Activated CD8-positive, alpha-beta memory T cell treated with anti-CD3 and anti-CD28 coated beads, Interleukin-2, amount 50 U/mL, for 1 hour (primary cell): ENCODE data around the gene FAM167B.

Experiments
- DNase-seq: peaks from one replicate; pipeline ENCODE4 v3.0.0-alpha.2; 2020; ENCODE audit errors: extremely low read depth

Gene FAM167B

DNA sequence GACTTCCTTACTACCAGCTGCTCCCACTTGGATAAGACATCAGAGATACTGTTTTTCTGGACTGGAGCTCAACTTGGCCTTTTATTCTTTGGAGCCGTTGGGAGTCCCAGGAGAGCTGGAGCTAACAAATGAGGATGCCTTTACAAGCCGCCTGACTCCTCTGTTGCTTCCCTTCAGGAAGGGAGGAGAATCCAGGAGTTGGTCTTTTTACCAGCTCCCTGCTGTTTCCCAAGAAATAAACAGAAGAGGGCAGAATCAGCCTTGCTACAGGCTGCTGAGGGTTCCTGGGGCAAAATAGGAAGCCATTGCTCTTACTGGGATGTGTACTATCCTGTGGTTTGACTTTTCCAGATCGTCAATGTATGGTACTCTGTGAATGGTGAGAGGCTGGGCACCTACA, 23.3 kb upstream of the FAM167B start:
- no peak for DNase-seq

DNA sequence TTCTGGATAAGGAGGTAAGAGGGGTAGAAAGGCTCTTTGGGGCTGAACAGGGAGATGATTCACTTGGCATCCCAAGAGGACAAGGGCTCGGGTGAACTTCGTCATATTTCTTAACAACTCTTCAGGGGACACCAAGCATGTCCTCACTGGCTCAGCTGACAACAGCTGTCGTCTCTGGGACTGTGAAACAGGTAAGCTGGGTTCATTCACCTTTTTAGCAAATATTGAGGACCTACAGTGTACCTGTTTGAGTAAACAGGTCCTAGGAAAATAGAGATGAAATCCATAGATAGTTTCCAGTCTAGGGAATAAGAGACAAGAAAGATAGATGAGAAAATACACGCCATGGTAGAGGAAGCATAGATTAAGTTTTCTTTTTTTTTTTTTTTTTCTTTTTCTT, 22.7 kb upstream of the FAM167B start:
- DNase-seq: no peak

DNA sequence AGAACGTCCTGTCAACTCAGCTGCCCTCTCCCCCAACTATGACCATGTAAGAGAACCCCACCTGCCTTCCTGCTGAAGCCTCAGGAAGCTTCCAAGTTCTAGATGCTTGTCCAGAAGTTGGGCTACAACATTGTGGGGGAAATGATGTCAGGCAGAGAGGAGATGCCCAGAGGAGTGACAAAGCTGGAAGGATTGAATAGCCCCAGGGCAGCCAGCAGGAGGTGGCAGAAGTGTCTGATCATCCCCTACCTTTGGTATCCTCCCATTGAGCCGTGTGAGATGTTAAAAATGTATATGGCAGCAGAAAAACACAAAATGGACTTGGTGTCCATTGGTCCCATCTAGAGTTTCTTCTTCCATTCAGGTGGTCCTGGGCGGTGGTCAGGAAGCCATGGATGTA, 18.3 kb upstream of the FAM167B start:
- DNase-seq: no peak

DNA sequence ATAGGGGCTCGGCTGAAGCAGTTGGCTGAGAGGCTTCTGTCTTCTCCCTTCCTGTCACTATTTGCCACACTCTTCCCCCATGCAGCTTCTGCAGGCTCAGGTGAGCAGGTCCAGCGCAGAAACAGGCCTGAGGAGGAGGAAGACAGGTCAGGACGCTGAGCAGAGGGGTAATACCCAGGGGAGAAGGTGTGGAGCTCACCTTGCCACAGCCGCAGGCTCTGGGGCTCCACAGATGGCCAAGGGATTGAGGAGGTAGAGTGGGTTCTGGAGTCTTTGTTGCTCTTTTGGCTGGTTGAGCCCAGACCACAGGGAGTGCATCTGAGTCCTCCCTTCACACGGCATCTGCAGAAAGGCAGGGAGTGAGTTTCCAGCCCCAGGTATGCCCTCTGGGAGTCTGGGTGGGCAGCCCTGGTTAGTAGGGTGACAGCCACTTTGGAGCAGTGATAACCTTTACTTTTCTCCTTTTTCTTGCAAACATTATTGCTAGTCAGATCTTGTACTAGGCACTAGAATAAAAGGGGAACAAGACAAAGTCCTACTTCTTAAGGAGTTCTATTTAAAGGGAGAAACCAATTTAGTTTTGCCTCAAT, 15.1 kb upstream of the FAM167B start:
- no peak for DNase-seq

DNA sequence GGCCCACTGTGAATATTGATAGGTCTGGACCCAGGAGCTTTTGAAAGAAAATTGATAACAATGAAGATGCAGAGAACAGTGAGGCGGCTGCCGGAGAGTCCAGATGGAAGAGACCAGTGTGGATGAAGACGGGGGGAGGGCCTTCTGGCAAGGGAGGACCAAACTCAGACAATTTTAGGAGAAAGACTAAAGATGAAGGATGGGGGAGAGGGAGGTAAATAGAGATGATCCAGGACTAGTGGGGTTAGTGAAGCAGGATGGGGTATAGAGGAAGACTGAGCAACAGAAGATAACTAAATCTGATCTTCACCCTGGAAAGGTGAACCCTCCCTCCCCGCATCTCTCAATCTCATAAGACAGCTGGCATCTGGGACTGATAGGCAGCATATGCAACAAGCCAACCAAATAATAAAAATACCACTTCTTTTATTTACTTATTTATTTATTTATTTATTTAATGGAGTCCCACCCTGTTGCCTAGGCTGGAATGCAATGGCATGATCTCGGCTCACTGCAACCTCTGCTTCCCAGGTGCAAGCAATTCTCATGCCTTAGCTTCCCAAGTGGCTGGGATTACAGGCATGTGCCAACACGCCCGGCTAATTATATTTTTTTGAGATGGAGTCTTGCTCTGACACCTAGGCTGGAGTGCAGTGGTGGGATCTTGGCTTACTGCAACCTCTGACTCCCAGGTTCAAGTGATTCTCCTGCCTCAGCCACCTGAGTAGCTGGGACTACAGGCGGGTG, 14.3 kb upstream of the FAM167B start:
- DNase-seq: no peak

DNA sequence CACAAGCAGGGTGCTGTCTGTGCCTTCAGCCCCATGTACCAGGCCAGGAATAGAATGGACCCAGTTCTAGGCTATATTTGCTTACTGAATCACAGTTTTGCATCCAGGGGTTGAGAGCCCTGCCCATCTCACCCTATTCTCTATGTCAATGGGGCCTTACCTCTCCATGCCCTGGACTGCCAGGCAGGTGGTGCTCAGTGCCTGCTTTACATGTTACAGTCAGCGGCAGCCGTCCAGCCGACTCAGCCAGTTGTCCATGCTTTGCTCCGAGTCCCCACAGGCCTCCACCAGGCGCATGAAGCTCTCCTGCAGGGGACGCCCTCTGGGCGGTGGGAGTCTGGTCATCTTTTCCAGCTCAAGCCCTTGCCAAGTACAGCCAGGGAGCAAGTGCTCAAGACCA, 12.2 kb upstream of the FAM167B start:
- DNase-seq: no peak

DNA sequence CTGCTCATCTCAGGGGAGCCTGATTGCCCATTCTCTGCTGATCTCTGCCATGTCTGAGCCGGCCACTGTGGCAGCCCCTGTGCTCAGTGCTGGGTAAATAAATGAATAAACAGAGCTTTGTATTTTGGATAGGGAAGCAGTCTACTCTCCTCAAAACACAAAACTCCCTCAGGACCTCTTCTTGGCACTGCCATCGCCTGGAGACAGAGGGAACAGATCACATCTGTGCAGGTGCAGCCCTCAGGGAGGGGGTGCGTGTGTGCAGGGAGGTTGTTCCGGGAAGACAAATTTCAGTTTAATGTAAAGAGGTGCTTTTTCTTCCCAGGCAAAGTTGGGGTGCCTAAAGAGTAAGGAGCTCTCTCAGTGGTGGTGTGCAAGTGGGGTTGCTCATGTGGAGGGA, 7.7 kb upstream of the FAM167B start:
- no peak for DNase-seq

DNA sequence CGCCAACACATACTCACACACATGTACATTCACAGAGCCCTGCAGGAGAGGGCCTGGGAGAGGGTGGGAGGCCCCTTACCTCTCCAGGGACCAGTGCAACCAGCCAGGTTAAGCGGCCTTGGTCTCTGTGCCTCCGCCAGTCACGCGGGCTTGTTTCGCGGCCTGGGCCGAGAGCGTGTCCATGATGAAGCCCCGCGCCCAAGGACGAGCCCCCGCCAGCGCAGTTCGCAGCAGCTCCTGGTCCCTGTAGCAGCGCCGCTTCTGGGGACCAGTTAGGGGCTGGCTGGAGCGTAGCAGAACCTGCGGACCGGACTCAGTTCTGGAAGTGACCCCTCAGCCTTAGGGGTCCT, 7.3 kb upstream of the FAM167B start:
- DNase-seq: no peak

DNA sequence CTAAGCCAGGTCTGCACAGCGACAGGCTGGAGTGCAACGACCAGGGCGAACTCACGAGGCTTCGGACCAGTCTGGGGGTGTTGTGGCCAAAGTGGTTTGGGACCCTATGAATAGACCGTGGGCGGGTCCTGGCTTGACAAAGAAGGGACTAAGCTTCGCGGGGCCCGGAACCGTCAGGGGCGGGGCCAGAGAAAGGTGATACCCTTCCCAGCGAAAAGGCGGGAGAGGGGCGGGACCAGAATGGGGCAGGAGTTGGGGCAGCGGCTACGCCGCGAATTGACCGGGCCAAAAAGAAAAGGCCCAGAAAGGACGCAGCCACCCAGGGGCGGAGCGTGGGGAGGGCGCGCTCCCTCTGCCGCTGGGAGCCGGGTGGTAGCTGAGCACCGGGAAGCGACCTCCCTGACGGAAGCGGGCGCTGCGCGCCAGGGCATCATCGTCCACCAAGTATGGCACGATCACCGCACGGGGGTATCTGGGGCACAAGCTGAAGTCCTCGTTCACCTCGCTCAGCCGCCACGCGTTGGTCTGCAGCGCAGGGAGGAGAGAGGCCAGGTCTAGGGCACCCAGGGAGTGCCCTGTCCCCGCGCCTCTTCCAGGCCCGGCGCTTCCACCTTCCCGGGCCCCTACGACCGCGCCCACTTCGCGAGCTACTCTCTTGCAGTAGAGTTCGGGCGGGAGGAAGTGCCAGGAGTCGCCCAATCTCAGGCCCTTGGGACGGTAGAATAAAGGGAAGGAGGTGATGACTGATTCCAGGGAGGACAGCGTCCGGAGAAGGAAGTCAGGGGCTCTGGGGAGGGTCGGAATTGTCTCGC, 6.7 kb upstream of the FAM167B start:
- DNase-seq: no peak

DNA sequence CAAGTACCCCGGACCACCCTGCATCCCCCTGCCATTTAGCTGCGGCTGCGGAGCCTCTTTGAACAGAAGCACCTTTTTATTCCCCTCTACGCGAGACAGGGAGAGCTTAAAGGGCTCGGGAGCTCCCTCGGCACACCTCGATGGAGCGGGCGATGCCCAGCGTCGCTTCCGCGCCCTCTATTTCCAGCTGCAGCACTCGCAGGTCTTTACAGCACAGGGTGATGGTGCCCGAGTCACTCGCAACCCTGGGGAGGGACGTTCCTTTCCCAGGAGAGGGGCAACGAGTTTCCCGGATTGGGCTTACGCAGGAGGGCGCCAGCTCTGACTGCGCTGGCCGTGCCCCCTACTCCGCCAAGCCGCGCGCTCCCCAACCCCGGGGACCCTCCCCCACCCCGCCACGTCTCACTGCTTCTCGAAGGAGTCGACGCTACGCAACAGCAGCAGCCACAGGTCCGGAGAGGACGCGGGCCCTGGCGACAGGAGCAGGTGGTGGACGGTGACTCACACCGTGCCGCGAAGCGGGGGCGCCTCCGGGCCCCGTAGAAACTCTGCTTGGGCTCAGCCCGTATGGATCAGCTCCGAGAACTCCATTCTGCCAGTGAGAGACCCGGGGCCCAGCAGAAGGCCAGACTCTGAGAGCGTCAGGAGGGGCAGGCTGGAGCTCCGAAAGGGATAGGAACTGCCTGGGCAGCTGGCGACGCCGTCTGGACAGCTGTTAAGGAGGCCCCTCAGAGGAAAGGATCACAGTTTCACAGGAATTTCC, 5.8 kb upstream of the FAM167B start:
- DNase-seq: no peak

DNA sequence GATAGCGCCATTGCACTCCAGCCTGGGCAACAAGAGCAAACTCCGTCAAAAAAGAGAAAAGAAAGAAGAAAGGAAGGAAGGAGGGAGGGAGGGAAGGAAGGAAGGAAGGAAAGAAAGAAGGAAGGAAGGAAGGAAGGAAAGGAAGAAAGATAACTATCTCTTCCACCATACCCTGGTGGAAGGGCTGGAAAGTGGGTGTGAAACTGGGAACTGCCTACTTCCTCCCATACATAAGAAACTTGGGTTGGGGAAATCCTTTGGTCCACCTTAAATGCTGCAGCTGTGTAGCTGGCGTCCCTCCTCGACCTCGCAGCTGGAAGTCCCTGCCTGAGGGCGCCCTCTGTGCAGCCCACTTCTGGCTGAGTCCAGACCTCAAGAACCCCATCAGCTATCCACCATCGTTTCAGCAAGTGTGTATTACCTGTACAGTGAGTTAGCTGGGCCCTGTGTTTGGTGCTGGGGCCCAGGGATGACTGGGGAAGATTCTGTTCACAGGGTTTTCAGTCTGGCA, 4.6 kb upstream of the FAM167B start:
- DNase-seq: no peak

DNA sequence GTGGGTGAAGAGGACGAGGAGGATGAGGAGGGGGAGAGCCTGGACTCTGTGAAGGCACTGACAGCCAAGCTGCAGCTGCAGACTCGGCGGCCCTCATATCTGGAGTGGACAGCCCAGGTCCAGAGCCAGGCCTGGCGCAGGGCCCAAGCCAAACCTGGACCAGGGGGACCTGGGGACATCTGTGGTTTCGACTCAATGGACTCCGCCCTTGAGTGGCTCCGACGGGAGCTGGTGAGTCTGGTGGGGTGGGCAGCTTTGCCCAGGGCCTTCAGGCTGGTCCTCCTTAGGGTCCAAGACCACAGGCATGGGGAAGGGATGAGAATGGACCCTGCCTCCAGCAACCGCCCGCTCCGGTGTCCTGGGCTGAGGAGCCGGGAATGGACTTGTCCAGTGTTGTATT, 430 bp downstream of the FAM167B start:
- no peak for DNase-seq

DNA sequence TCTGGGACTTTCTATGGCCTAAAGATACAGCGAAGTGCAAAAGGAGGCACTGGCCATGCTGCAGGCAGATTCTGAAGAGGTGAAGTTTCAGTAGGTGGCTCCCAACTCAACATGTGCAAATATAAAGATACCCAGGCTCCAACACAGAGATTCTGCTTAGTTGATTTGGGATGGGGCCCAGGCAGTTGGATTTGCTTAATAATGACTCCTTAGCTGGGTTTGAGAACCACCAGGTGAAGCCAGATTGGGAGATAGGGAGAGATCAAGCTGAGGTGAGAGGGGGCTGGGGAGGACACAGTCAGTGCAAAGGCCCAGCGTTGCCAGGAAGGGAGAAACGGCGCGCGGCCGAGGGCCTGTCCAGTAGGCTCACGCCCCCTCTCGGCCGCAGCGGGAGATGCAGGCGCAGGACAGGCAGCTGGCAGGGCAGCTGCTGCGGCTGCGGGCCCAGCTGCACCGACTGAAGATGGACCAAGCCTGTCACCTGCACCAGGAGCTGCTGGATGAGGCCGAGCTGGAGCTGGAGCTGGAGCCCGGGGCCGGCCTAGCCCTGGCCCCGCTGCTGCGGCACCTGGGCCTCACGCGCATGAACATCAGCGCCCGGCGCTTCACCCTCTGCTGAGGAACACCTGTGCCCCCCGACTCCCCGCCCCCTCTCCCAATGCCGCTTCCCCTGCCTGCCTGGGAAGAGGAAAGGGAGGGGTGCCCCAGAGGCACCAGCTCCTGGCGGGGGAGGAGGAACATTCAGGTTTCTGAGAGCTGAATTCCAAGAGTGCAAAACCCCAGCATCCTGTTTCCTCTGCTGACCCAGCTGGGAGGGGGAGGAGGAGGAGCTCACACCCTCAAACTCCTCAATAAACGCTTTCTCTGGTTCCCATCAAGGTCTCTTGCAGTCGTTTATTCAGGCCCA, 1.2 kb downstream of the FAM167B start:
- no peak for DNase-seq

DNA sequence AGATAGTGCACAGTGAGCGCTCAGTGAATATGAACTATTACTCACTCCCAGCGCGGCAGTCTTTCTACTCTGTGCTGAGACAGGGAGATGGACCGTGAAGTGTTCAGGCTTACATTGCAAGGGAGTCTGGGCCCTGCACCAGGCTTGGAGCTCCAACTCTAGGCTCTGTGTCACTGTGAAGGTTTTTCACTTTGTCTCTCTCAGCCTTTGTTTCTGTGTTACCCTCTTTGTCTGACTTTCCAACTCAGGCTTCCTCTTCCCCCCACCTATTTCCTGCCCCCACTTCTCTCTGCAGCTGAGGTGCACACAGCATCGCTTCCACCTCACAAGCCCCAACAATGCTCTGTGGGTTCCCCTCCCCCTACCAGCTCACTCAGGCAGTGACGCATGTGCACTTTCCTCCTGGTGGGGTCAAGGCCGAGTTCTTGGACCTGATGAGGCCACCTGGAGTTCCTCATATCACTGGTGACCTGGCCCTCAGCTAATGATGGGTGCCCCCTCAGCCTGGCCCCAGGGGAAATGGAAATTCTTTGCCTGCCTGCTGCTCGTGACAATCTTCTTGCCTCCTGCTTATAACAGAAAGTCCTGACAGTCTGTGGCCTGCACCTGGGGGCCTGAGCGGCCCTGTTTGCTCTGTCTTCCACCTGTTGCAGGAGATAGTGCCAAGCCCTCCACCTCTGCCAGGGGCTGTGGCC, 3.0 kb downstream of the FAM167B start:
- peak; percentile 79 for DNase-seq

DNA sequence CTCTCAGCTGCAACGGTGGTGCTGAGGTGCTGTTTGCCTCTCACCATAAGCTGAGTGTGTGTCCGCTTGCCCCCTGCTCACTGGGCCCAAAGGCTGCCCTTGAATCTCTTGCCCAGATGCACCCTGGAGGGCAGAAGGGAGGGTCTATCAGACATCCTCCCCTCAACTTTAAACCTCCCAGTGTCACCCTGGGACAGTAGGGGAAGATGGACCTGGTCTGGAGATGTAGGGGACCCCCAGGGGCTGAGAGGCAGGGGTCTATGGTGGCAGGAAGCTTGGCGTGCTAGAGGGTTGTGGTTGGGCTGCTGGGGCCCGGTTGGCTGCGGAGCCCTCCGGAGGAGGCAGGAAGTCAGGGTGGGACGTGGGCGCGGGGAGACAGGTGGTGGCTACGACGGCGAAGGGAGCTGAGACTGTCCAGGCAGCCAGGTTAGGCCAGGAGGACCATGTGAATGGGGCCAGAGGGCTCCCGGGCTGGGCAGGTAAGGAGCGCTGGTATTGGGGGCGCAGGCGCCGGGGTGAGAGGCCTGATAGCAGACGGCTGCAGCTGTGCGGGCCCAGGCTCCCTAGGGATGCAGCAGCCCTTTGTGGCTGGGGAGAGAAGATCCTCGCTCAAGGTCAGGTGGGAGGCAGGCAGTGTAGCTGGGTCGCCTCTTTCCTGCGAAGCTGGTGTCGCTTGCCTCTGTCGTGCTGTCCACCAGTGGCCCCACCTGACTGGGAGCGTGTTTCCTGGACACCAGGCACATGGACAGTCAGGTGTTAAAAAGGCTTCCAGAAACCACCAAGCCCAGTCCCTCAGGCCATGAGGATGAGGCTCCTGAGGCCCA, 4.1 kb downstream of the FAM167B start, which contains the start of gene LCK:
Gene LCK, plus strand, starts transcription at position 373 of the 824 bp plus-strand sequence. CDS start 23,065 bp downstream, outside the sequence.
- no peak for DNase-seq

DNA sequence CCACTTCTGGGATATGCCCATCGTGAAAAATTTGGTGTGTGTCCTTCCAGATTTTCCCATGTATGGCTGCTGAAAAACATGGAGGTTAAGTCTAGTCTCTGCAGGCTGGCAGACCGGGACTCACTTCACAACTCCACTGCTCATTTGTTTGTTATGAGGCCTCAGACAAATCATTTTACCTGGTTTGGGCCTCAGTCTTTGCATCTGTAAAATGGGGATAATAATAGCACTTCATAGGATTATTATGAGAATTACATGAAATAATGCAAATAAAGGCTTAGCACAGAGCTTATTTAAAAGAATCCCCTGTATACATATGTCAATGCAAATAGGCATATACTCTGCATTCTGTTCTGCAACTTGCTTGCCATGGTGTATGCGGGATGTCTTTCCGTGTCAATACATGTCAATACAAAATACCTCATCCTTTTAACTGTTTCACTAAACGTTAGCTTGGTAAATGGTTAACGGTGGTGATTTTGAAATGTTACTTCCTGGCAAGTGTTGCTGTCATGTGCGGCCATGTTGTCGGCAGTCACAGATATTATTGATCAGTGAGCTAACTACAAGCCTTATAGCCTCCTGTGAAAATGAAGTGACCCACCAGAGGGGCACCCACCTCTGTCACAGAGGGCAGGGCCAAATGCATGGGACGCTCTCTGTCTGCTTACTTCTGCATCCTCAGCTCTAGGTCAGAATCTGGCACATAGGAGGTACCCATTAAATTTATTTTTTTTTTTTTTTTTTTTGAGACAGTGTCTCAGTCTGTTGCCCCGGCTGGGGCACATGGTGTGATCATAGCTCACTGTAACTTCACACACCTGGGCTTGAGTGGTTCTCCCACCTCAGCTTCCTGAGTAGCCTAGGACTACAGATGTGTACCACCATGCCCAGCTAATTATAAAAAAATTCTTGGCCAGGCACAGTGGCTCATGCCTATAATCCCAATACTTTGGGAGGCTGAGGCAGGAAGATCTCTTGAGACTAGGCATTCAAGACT, 8.3 kb downstream of the FAM167B start:
- DNase-seq: no peak

DNA sequence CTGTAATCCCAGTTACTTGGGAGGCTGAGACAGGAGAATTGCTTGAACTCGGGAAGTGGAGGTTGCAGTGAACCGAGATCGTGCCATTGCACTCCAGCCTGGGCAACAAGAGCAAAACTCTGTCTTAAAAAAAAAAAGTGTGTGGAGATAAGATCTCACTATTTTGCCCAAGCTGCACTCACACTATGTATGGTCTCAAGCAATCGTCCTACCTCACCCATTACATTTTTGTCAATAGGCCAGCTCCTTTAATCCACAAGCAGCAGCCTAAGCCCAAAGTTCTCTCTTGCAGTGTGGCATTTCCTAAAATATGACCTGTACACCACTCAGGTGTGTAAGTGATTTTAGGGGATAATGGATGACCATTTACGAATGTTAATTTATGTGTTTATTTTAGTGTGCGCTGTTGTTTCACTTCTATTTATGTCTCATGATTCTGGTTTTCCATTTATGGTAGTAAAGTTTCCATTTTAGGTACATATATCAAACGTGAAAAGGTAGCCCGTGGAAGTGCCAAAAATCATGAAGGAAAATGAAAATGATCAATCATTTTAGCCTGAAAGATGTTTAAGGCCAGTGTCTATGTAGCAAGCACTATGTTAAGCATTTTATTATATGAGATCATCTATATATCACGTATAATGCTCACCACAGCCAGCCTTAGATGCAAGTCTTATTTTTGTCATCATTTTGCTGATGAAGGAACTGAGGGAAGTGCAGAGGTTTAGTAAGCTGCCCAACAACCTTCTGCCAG, 9.6 kb downstream of the FAM167B start:
- DNase-seq: no peak

DNA sequence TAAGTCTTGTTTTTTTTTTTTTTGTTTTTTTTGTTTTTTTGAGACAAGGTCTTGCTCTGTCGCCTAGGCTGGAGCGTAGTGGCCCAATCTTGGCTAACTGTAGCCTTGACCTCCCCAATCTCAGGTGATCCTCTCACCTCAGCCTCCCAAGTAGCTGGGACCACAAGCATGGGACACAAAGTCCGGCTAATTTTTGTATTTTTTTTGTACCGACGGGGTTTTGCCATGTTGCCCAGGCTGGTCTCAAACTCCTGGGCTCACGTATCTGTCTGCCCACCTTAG, 10.1 kb downstream of the FAM167B start:
- no peak for DNase-seq
